CD4-positive, CD25-positive, alpha-beta regulatory T cell (primary cell): ENCODE data around the gene RMI1. TPM values are rescaled to one million over a fixed set of nuclear protein-coding genes. Genes with fewer than 3 reads are reported as not detected.

Experiments used
- ATAC-seq, 2 donors: fragments of 150-1000 bp; cut with Tn5 transposase; one replicate each; pipeline ENCODE4 v1.10.0; 2021; ENCODE audit warnings: low read depth in 2 of 2, moderate number of reproducible peaks in 2 of 2, moderate library complexity in 1 of 2
- DNase-seq, 3 donors: peaks; one replicate each; pipeline versions ENCODE4 v3.0.0 to v3.0.0-alpha.2; 2012 to 2022; ENCODE audit warnings: mixed read lengths in 1 of 3
- H3K27ac ChIP-seq: one replicate; pipeline ENCODE4 v1.7.0; 2013; ENCODE audit warnings: mild to moderate bottlenecking, low read length; ENCODE audit not compliant: insufficient read depth, poor library complexity, severe bottlenecking
- H3K27me3 ChIP-seq: one replicate; pipeline ENCODE4 v1.7.0; 2013; ENCODE audit warnings: low read length; ENCODE audit not compliant: control insufficient read depth, insufficient read depth
- H3K36me3 ChIP-seq: one replicate; pipeline ENCODE4 v1.7.0; 2013; ENCODE audit warnings: mild to moderate bottlenecking, low read length, moderate library complexity; ENCODE audit not compliant: control insufficient read depth, insufficient read depth
- H3K4me1 ChIP-seq: 2 replicates; pipeline ENCODE4 v1.7.0; 2013; ENCODE audit warnings: mild to moderate bottlenecking, low read length; ENCODE audit not compliant: insufficient read depth, control insufficient read depth, poor library complexity, severe bottlenecking
- H3K4me3 ChIP-seq: one replicate; pipeline ENCODE4 v1.7.0; 2013; ENCODE audit warnings: low read depth, mild to moderate bottlenecking, low read length, moderate library complexity
- H3K9me3 ChIP-seq, 2 experiments: 1 replicate in 1 of 2; 2 replicates in 1 of 2; pipeline ENCODE4 v1.7.0; 2013; ENCODE audit warnings: low read length in 2 of 2, mild to moderate bottlenecking in 1 of 2, moderate library complexity in 1 of 2; ENCODE audit not compliant: control insufficient read depth in 2 of 2
- H3K27ac Mint-ChIP-seq, 3 donors: one replicate each; pipeline ENCODE4 v1.8.0; 2020 to 2022; ENCODE audit warnings: mild to moderate bottlenecking in 3 of 3, mixed read lengths in 3 of 3, moderate library complexity in 2 of 3
- H3K27me3 Mint-ChIP-seq: one replicate; pipeline ENCODE4 v1.8.0; 2022; ENCODE audit warnings: mild to moderate bottlenecking, mixed read lengths
- H3K36me3 Mint-ChIP-seq: one replicate; pipeline ENCODE4 v1.8.0; 2020; ENCODE audit warnings: mixed read lengths
- H3K4me1 Mint-ChIP-seq, 4 donors: one replicate each; pipeline ENCODE4 v1.8.0; 2020 to 2022; ENCODE audit warnings: mixed read lengths in 4 of 4, mild to moderate bottlenecking in 1 of 4
- H3K4me3 Mint-ChIP-seq, 4 donors: one replicate each; pipeline ENCODE4 v1.8.0; 2020 to 2022; ENCODE audit warnings: mild to moderate bottlenecking in 4 of 4, mixed read lengths in 4 of 4, moderate library complexity in 3 of 4
- H3K9me3 Mint-ChIP-seq, 7 donors: one replicate each; pipeline ENCODE4 v1.8.0; 2020 to 2022; ENCODE audit warnings: mixed read lengths in 7 of 7, mild to moderate bottlenecking in 3 of 7, moderate library complexity in 2 of 7
- polyA plus RNA-seq, 4 donors: library from polyadenylated mRNA; unstranded; fragments of 300-500 nt; fragmentation: Illumina TruSeq; gene quantifications; one replicate each; pipeline ENCODE4 v1.2.3, GENCODE V29; 2021
- total RNA-seq: library from RNA; stranded (reverse); gene quantifications from one replicate; pipeline ENCODE4 v1.2.3, GENCODE V29; 2022

RMI1 gene
- total and polyA plus RNA-seq, 5 donors from 2014 or later = 2.8 to 9.8 (median 6.8) TPM

DNA sequence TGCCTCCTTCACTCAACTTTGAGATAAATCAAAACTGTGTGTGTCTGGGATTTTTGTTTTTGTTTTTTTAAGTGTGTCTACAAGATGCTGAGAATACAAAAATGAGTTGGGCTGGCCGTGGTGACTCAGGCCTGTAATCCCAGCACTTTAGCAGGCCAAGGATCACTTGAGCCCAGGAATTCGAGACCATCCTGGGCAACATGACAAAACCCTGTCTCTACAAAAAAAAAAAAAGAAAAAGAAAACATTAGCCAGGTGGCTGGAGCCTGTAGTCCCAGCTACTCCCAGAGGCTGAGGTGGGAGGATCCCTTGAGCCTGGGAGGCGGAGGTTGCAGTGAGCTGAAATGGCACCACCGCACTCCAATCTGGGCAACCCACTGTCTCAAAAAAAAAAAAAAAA, 21.5 kb upstream of the RMI1 start:
- Mint-ChIP-seq H3K27ac (no peak overlapping the region), H3K4me3 (peak overlapping the region in 2 of 4 donors; percentile 67 to 75), H3K9me3 (no peaks in the 10 kb centered on the region), H3K4me1 (peaks cover 0 to 26% (median 14%) of the 10 kb centered on the region in 4 donors), H3K36me3 (no peaks in the 10 kb centered on the region), H3K27me3 (no peaks in the 10 kb centered on the region)
- H3K4me1 ChIP-seq = peaks cover 18% of the 10 kb centered on the region
- H3K36me3 ChIP-seq = no peaks in the 10 kb centered on the region
- DNase-seq (no peak), ATAC-seq (no peak)
- no peaks in the 10 kb centered on the region for H3K9me3 ChIP-seq
- no peak overlapping the region for H3K27ac ChIP-seq
- H3K4me3 ChIP-seq = no peak overlapping the region
- no peaks in the 10 kb centered on the region for H3K27me3 ChIP-seq

DNA sequence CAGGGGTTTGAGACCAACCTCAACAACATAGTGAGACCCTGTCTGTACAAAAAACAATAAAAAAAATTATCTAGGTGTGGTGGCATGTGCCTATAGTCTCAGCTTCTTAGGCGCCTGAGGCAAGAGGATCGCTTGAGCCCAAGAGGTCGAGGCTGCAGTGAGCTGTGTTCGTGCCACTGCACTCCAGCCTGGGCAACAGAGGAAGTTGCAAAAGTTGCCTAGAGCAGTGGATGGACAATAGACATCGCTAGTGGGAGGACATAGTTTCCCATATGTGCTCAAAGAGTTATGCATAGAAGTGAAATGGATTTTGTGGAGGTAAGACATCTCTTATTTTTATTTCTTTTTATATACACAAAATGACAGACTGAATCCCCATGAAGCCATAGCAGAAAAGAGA, 19.6 kb upstream of the RMI1 start:
- DNase-seq = no peak
- Mint-ChIP-seq H3K27me3 (no peaks in the 10 kb centered on the region), H3K27ac (no peak overlapping the region)

DNA sequence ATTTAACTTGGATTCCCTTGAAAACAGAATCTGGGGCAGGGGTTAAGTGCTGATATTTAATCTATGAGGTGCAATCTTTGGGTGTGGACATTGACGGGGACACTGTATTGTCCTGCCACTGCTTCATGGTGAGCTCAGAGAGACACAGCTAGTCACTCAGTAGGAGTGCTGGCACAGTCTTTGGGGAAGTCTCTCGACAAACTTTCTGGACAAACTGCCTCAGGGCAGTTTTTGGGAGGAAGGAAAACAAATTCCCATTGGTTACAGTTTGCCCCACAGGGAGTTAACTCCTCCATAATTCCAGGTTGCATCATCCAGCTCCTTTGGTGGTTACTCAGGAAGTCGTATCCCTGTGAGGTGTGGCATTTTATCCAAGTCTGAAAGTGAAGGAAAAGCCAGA, 18.4 kb upstream of the RMI1 start:
- Mint-ChIP-seq H3K27ac (no peak overlapping the region), H3K27me3 (no peaks in the 10 kb centered on the region), H3K36me3 (no peaks in the 10 kb centered on the region), H3K9me3 (no peaks in the 10 kb centered on the region), H3K4me3 (no peak overlapping the region), H3K4me1 (peaks cover 0 to 15% (median 5%) of the 10 kb centered on the region in 4 donors)
- ATAC-seq (no peak), DNase-seq (no peak)
- Histone ChIP-seq H3K4me1 (peaks cover 1% of the 10 kb centered on the region), H3K36me3 (peaks cover 12% of the 10 kb centered on the region), H3K9me3 (no peaks in the 10 kb centered on the region), H3K4me3 (no peak overlapping the region), H3K27me3 (no peaks in the 10 kb centered on the region), H3K27ac (no peak overlapping the region)

More for the DNA sequence above, 19.6 kb upstream of the RMI1 start:
- Mint-ChIP-seq H3K9me3 (no peaks in the 10 kb centered on the region), H3K36me3 (no peaks in the 10 kb centered on the region), H3K4me3 (no peak overlapping the region), H3K4me1 (peaks cover 0 to 21% (median 11%) of the 10 kb centered on the region in 4 donors)
- no peak for ATAC-seq
- no peaks in the 10 kb centered on the region for H3K9me3 ChIP-seq
- H3K27me3 ChIP-seq = no peaks in the 10 kb centered on the region
- H3K4me1 ChIP-seq = peaks cover 7% of the 10 kb centered on the region
- no peak overlapping the region for H3K27ac ChIP-seq
- peaks cover 3% of the 10 kb centered on the region for H3K36me3 ChIP-seq
- H3K4me3 ChIP-seq = no peak overlapping the region

DNA sequence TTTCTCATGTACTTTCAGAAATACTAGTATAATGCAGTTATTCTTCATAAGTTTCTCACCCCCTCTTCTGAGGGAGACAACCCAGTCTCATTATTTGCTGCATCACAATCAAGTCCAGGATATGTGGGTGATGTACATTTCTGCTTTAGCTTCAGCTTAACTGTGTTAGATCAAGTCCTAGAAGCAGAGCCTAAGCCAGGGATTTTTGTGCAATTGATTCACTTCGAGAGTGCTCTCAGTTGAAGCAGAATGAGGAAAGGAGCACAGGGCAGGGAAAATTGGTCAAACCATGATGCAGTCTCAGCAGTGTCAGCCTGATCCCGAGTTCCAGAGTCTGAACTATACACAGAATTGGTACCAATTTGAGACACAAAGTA, 15.6 kb upstream of the RMI1 start:
- Histone ChIP-seq H3K9me3 (no peaks in the 10 kb centered on the region), H3K36me3 (peaks cover 39% of the 10 kb centered on the region), H3K27ac (no peak overlapping the region), H3K4me3 (no peak overlapping the region), H3K27me3 (no peaks in the 10 kb centered on the region), H3K4me1 (no peaks in the 10 kb centered on the region)
- Mint-ChIP-seq H3K36me3 (peaks cover 16% of the 10 kb centered on the region), H3K9me3 (no peaks in the 10 kb centered on the region), H3K27me3 (no peaks in the 10 kb centered on the region), H3K4me1 (peaks cover 0 to 17% (median 11%) of the 10 kb centered on the region in 4 donors), H3K4me3 (peak overlapping the region in 1 of 4 donors; percentile 61), H3K27ac (peak overlapping the region in 1 of 3 donors; percentile 71)
- DNase-seq = peak in 1 of 3 donors; percentile 32
- peak; percentile 15 to 28 for ATAC-seq

DNA sequence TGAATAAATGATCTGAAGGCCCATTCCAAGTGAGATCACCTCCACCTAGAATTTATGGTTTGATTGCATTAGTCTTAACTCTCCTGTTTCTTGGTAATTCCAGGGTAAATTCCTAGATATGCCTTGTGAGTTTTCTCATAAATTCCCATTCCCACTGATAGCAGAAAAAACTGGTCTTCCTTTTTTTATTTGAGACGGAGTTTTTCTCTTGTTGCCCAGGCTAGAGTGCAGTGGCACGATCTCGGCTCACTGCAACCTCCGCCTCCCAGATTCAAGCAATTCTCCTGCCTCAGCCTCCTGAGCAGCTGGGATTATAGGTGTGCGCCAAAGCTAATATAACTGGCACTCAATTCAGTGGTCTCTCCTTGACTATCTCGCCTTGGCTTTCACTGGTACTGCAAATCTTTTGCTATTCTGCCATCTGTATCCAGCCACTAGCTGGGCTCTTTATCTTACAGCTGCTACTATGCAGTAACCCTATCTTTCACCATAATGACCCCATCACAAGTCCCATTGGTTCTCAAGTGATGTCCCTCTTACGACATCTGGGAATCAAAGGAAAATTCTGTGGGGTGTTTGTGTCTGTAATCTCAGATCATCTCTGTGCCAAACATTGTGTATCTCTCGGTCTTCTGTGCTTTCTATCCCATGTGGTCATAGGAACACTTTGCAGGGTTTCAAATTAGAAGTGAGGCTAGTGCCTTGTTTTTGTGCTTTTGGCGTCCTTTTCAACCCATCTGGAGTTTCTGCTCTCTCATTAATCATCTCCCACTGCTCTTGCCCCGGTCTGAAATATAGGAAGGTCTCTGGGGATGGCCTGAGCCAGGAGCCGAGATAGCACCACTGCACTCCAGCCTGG, 15.0 kb upstream of the RMI1 start:
- ATAC-seq (peak; percentile 32 to 33), DNase-seq (no peak)
- Histone ChIP-seq H3K27me3 (no peaks in the 10 kb centered on the region), H3K9me3 (no peaks in the 10 kb centered on the region), H3K4me3 (no peak overlapping the region), H3K27ac (no peak overlapping the region), H3K4me1 (no peaks in the 10 kb centered on the region), H3K36me3 (peaks cover 45% of the 10 kb centered on the region)
- peaks cover 6 to 23% (median 15%) of the 10 kb centered on the region in 4 donors for H3K4me1 Mint-ChIP-seq
- peak overlapping the region in 2 of 4 donors; percentile 1 to 40 for H3K4me3 Mint-ChIP-seq
- H3K27ac Mint-ChIP-seq = peak overlapping the region in 2 of 3 donors; percentile 12 to 85
- H3K9me3 Mint-ChIP-seq = no peaks in the 10 kb centered on the region
- H3K36me3 Mint-ChIP-seq = peaks cover 22% of the 10 kb centered on the region
- H3K27me3 Mint-ChIP-seq = no peaks in the 10 kb centered on the region

DNA sequence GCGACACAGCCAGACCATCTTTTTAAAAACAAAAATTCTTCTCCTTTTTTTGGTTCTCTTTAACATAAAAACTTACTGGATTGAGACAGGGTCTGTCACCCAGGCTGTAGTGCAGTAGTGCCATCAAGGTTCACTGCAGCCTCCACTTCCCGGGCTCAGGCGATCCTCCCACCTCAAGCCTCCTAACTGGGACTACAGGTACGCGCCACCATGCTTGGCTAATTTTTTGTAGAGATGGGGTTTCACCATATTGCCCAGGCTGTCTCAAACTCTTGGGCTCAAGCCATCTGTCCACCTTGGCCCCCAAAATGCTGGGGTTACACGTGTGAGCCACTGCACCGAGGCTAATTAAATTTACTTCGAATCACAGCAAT, 14.4 kb upstream of the RMI1 start:
- peaks cover 28% of the 10 kb centered on the region for H3K36me3 Mint-ChIP-seq
- no peaks in the 10 kb centered on the region for H3K27me3 Mint-ChIP-seq
- ATAC-seq (peak in 1 of 2 donors; percentile 24), DNase-seq (no peak)
- H3K9me3 Mint-ChIP-seq = no peaks in the 10 kb centered on the region
- peaks cover 11 to 27% (median 18%) of the 10 kb centered on the region in 4 donors for H3K4me1 Mint-ChIP-seq
- Histone ChIP-seq H3K4me1 (no peaks in the 10 kb centered on the region), H3K27ac (no peak overlapping the region), H3K27me3 (no peaks in the 10 kb centered on the region), H3K36me3 (peaks cover 51% of the 10 kb centered on the region), H3K9me3 (no peaks in the 10 kb centered on the region), H3K4me3 (no peak overlapping the region)
- H3K27ac Mint-ChIP-seq = peak overlapping the region in 2 of 3 donors; percentile 56 to 85
- peak overlapping the region in 3 of 4 donors; percentile 1 to 40 (median 22) for H3K4me3 Mint-ChIP-seq

DNA sequence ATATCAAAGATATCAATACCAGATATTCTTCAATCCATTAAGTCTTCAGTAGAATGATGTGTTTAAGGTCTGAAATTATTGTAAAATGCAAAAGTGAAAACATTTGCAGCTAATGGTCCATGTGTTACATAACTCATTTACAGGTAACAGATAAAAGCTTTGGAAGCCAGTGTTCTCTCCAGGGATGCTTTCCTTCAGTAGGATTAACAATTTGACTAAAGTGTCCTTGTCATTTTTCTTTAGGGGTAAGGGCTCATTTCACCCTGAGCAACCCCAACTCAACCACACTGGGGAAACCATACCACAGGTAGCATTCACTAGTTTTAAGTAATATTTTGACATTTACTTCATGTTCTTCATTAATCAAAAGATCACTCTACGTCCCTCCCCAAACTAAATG, 13.5 kb upstream of the RMI1 start:
- Mint-ChIP-seq H3K4me3 (peak overlapping the region in 1 of 4 donors; percentile 11), H3K36me3 (peaks cover 36% of the 10 kb centered on the region), H3K9me3 (no peaks in the 10 kb centered on the region), H3K4me1 (peaks cover 17 to 32% (median 25%) of the 10 kb centered on the region in 4 donors), H3K27me3 (no peaks in the 10 kb centered on the region), H3K27ac (peak overlapping the region in 2 of 3 donors; percentile 5 to 18)
- H3K9me3 ChIP-seq = no peaks in the 10 kb centered on the region
- H3K4me3 ChIP-seq = no peak overlapping the region
- DNase-seq (no peak), ATAC-seq (no peak)
- H3K27ac ChIP-seq = no peak overlapping the region
- no peaks in the 10 kb centered on the region for H3K4me1 ChIP-seq
- H3K27me3 ChIP-seq = no peaks in the 10 kb centered on the region
- peaks cover 60% of the 10 kb centered on the region for H3K36me3 ChIP-seq
